Mesenteric fat pad (tissue), 1 donor: ENCODE measurements around the gene BCAR1. TPM values are rescaled to one million over a fixed set of nuclear protein-coding genes. Genes with fewer than 3 reads are reported as not detected.

ENCODE experiments used
- total RNA-seq: library from RNA; stranded (reverse); fragmentation: NEBNext Ultra II Directional; extraction: Animal tissue kit (Norgen Biotek cat#: 25700); gene quantifications from one replicate; pipeline ENCODE4 v1.2.1, GENCODE V29; 2021
- donor health status: DM: yes; HTN: yes; CAD: no.

Gene BCAR1
- total RNA-seq, 1 donor from 2014 or later, result 86.5 TPM

Other genes starting within 250 kb of the BCAR1 start
- 10.2 TPM for gene LDHD, start 134.8 kb downstream of the BCAR1 start, total RNA-seq
- gene ZFP1, start 103.1 kb downstream of the BCAR1 start, total RNA-seq, result 6.2 TPM
- 4.1 TPM for gene CTRB2, start 44.5 kb downstream of the BCAR1 start, total RNA-seq
- 4.8 TPM for gene CTRB1, start 32.6 kb downstream of the BCAR1 start, total RNA-seq
- gene CFDP1, start 181.9 kb upstream of the BCAR1 start, total RNA-seq, result 43.1 TPM
- gene TMEM170A, start 213.1 kb upstream of the BCAR1 start, total RNA-seq, result 17.3 TPM
- 0.16 TPM for gene CHST6, start 243.8 kb upstream of the BCAR1 start, total RNA-seq